ENCODE results near the gene CTAGE9.

GRCh38 chr6:131730264-131730663, 19.4 kb upstream of the CTAGE9 start:
- no peak for TF ChIP-seq CTCF (IDR thresholded peaks at IDR 0.05; ENCODE audit: borderline replicate concordance, extremely low read depth, low read length, poor library complexity, severe bottlenecking)
- TF ChIP-seq EZH2 (IDR thresholded peaks at IDR 0.05; ENCODE audit: borderline replicate concordance, low read depth, low read length, severe bottlenecking): no peak
